Measurements from ENCODE around the gene HSD17B11. TPM values are rescaled to one million over a fixed set of nuclear protein-coding genes. Genes with fewer than 3 reads are reported as not detected.
"Not testable (repeated sequence)": the region's sequence is repeated elsewhere in the genome, so short reads cannot be mapped to it uniquely, and the experiment has no call there.

HSD17B11 gene, protein sequence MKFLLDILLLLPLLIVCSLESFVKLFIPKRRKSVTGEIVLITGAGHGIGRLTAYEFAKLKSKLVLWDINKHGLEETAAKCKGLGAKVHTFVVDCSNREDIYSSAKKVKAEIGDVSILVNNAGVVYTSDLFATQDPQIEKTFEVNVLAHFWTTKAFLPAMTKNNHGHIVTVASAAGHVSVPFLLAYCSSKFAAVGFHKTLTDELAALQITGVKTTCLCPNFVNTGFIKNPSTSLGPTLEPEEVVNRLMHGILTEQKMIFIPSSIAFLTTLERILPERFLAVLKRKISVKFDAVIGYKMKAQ
- 10.9 and 13.6 TPM in 2 replicates for total RNA-seq (2014; rRNA removed; shearing (Covaris generic))
- 22.2 and 24.2 TPM in 2 replicates for polyA plus RNA-seq (2015; cell fraction: cytosol; rRNA removed)
- 18.4 and 26.6 TPM in 2 replicates for polyA plus RNA-seq (2015; cell fraction: nucleus; rRNA removed)

DNA sequence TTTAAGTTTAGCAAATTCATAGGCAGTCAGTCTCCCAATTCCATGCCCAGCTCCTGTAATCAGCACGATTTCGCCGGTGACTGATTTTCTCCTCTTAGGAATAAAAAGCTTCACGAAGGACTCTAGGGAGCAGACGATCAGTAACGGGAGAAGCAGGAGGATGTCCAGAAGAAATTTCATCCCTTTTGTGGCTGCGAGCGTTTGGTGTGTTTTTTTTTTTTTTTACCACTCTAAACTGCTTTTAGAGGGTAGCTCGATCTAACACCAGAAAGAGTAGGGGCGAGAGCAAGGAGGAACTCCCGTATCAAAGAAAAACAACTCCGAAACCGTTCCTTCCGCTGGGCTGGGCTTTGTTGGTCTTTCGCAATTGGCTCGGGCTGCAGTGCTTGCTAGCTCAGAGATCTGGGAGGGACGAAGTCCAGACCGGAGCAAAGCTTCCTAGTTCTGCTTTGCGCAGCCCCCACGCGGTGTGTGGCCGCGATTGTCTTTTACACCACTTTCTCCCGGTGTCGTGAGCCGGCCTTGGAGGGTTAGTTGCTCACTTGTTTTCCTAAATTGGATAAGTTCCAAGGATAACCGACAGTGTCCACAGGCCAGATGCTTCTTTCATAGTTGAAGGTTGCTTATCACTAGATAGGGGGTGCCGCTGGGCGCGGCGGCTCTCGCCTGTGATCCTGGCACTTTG is at the start of gene HSD17B11:
HSD17B11 (minus strand) TSS at position 298 of the 685 bp plus-strand sequence; CDS start at position 180, 118 bp downstream.
- DNase-seq (ENCODE audit: low read depth) = peak; percentile 91

- no peak for DNase-seq (ENCODE audit: low read depth)
These were observed 42.4 kb upstream of the HSD17B11 start for GRCh38 chr4:87433342-87433741.

DNA sequence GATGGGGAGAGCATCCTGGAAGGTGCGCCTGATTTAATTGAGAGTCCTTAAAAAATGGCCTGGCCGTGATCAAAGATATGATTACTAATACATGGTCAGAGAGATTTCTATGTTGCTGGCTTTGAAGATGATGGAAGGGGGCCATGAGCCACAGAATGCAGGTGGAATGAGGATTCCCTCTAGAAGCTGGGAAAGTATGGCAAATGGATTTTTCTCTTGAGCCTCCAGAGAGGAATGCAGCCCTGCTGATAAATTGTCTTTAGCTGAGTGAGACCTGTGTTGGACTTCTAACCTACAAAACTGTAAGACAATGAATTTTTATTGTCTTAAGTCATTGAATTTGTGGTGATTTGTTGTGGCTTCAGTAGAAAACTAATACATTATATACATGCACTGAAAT is 39.0 kb upstream of the HSD17B11 start:
- DNase-seq (ENCODE audit: low read depth) = no peak

GRCh38 chr4:87428979-87429378 is 38.0 kb upstream of the HSD17B11 start:
- DNase-seq (ENCODE audit: low read depth) = no peak

GRCh38 chr4:87427518-87427868 is 36.5 kb upstream of the HSD17B11 start:
- no peak for DNase-seq (ENCODE audit: low read depth)

GRCh38 chr4:87426865-87427517 is 36.0 kb upstream of the HSD17B11 start:
- DNase-seq (ENCODE audit: low read depth) = no peak

- no peak for DNase-seq (ENCODE audit: low read depth)
These were observed 34.7 kb upstream of the HSD17B11 start for GRCh38 chr4:87425711-87426110.

DNA sequence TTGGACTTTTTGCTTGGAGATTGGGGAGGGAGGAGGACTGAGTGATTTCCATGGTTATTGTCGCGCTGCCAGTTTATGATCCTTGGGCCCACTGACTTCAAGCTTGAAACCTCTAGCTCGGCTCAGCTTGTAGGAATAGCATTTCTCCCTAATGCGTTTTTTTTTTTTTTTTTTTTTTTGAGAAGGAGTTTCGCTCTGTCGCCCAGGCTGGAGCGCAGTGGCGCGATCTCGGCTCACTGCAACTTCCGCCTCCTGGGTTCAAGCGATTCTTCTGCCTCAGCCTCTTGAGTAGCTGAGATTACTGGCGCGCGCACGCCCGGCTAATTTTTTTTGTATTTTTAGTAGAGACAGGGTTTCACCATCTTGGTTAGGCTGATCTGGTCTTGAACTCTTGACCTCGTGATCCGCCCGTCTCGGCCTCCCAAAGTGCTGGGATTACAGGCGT is 33.1 kb upstream of the HSD17B11 start:
- not testable (repeated sequence) for DNase-seq (ENCODE audit: low read depth)

DNA sequence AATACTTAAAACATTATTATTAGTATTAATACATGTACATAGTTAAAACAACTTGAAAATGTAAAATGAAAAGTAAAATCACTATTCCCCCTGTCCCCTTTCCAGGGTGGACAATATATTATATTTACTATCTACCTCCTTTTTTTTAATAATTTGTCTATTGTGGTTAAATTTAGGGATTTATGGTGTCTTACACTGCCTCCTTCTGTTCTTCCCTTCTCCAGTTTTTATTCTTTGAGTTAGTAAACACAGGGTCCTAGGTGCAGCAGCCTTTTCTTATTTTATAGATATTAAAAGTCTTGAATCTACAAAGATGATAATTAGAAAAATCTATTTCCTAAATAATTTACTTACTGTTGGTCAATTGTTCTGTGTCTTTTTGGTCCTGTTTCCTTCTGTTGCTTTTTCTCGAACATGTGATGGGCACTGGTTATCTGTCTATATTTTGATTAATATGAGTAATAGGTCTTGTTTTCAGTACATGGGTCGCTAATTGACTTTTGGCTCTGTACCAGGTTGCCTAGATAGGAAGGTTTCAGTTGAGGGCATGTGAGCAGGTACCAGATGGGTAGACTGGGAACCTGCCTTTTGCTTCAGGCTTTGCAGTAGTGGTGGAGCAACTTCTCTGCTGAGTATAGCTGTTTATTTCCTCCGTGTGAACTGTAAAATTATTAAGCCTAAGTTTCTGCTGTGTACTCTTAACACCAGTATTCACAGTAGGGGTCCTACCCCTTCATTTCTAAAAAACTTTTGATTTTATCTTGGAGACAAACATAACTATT is 32.5 kb upstream of the HSD17B11 start:
- DNase-seq (ENCODE audit: low read depth) = peak; percentile 10

DNA sequence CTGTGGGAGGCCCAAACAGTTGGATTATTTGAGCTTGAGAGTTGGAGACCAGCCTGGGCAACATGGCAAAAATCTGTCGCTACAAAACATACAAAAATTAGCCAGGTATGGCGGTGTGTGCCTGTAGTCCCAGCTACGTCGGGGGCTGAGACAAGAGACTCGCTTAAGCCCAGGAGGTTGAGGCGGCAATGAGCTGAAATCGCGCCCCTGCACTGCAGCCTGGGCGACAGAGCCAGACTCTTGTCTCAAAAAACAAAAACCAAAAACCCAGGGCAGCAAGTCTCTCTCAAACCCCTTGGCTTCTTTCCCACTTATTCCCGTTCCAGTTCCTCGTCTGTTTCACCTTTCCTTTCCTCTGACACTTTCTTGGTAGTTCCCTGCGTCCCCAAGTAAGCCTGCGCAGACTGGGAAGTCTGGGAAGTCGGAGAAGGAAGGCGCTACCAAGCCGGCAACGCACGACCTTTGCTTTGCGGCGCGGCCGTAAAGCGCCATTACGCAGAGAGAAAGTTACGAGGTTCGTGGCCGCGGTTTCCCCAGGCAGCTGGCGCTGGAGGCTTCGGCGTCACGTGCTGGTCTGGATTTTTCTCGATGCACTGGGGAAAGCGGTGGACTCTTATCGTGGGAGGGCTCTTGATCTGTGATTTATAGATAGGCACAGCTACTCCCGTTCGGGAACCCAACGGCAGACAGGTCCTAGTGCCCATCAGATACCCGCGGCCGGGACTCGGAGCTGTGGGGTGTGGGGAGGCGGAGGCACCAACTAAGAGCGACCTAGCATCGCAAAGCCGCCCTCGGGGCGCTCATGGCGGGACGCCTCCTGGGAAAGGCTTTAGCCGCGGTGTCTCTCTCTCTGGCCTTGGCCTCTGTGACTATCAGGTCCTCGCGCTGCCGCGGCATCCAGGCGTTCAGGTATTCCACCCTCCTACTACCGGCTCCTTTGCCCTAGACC is 31.4 kb upstream of the HSD17B11 start, which contains the start of gene NUDT9:
NUDT9 (plus strand) TSS at position 470 of the 949 bp plus-strand sequence; CDS start at position 803, 333 bp downstream.
- peak; percentile 98 for DNase-seq (ENCODE audit: low read depth)

GRCh38 chr4:87420276-87420830 is 29.4 kb upstream of the HSD17B11 start:
- no peak for DNase-seq (ENCODE audit: low read depth)

GRCh38 chr4:87419578-87420249 is 28.7 kb upstream of the HSD17B11 start:
- peak; percentile 17 for DNase-seq (ENCODE audit: low read depth)

GRCh38 chr4:87418410-87418809 is 27.4 kb upstream of the HSD17B11 start:
- DNase-seq (ENCODE audit: low read depth) = not testable (repeated sequence)

GRCh38 chr4:87416965-87417364 is 26.0 kb upstream of the HSD17B11 start:
- DNase-seq (ENCODE audit: low read depth) = no peak

DNA sequence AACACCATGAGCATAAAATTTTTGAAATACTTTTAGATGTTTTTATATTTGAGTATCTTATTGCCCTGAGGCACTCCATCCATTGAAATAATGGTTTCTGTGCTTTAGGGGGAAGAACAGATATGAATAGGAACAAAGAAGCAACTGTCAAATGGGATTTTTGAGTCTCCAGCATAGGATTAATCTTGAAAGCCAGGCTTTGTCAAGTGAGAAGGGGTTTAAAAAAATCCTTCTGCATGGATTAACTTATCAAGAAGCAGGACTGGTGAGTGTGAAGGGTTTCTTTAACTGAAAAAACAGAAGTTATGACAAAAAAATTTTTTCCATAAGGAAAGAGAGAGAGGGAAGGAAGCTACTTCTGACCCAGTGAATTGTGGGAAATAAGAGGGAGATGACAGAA is 23.8 kb upstream of the HSD17B11 start:
- no peak for DNase-seq (ENCODE audit: low read depth)

GRCh38 chr4:87410679-87411078 is 19.7 kb upstream of the HSD17B11 start:
- no peak for DNase-seq (ENCODE audit: low read depth)

- no peak for DNase-seq (ENCODE audit: low read depth)
These were observed 19.2 kb upstream of the HSD17B11 start for GRCh38 chr4:87410157-87410556.

DNA sequence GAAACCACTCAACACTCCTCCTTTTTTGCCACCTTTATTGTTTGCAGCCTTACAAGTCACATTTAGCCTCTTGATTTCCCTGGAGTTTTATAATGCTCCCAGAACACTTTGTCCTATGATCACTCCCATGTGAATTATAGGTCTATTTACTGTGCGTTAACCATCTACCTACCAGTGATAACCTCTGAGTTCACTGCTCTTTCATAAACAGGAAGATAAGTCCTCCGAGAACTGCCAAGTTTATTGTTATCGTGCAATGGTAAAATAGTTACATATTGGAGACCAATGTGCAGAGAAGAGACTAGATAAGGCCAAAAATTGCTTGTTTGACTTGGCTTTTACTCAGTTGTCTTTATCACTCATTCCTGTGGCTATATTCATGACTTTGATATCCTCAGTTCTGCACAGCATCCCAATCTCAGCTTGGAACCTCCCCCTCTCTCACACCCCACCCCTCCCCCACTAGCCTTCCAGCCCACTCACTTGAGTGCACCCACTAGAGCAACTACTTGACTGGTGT is 18.5 kb upstream of the HSD17B11 start:
- no peak for DNase-seq (ENCODE audit: low read depth)

DNA sequence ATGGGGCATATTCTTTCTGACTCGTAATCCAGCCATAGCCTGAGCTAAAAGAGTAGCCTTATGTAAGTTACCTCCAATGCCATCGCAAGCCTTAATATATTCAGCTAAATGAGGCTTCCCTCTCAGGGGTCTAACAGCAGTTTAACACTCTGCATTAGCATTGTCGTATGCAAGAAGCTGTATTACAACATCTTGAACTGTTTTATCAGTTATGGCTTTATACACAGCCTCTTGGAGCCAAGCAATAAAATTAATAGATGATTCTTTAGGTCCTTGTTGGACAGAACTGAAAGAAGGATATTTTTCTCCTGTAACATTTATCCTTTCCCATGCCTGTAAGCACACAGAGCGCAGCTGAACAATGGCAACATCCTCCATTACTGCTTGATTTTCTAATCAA is 15.9 kb upstream of the HSD17B11 start:
- not testable (repeated sequence) for DNase-seq (ENCODE audit: low read depth)

Measured in HT1080 (cell line).